IPS DF 6.9 (cell line): ENCODE data around the gene CCNI2.
"Not testable (repeated sequence)": the region's sequence is repeated elsewhere in the genome, so short reads cannot be mapped to it uniquely, and the experiment has no call there.

Experiments used
- DNase-seq: peaks from one replicate; pipeline ENCODE4 v3.0.0-alpha.2; 2013; ENCODE audit warnings: low read depth, low spot score
- H3K27ac ChIP-seq: one replicate; pipeline ENCODE4 v1.5.1; 2013; ENCODE audit warnings: low read length, control low read depth
- H3K27me3 ChIP-seq: 2 replicates; pipeline ENCODE4 v1.6.1; 2013; ENCODE audit warnings: mild to moderate bottlenecking, low read length; ENCODE audit not compliant: control insufficient read depth, insufficient read depth
- H3K36me3 ChIP-seq: 2 replicates; pipeline ENCODE4 v1.6.1; 2013; ENCODE audit warnings: low read length; ENCODE audit not compliant: control insufficient read depth, insufficient read depth
- H3K4me1 ChIP-seq: 2 replicates; pipeline ENCODE4 v1.6.1; 2013; ENCODE audit warnings: low read length; ENCODE audit not compliant: control insufficient read depth, insufficient read depth
- H3K4me3 ChIP-seq: 2 replicates; pipeline ENCODE4 v1.5.1; 2013; ENCODE audit warnings: mild to moderate bottlenecking, low read length
- H3K9me3 ChIP-seq: 2 replicates; pipeline ENCODE4 v1.6.1; 2013; ENCODE audit warnings: low read length, inconsistent platforms; ENCODE audit not compliant: control insufficient read depth, insufficient read depth
- WGBS: extraction: QIAGEN DNeasy Blood & Tissue Kit; methylation state at CpG from one replicate; pipeline ENCODE4 v1.1.7; 2013; ENCODE audit warnings: mixed read lengths, missing lambda C conversion rate; ENCODE audit not compliant: insufficient read length, insufficient coverage; 5-methylcytosine and 5-hydroxymethylcytosine counted together

Gene CCNI2

GRCh38 chr5:132797651-132798050 is 50.4 kb downstream of the CCNI2 start:
- WGBS: no CpG with 5 or more reads among the region's 2 CpGs
- H3K27me3 ChIP-seq: no peaks in the 10 kb centered on the region
- H3K27ac ChIP-seq: no peak overlapping the region
- no peaks in the 10 kb centered on the region for H3K9me3 ChIP-seq
- no peak for DNase-seq
- no peak overlapping the region for H3K4me3 ChIP-seq
- H3K4me1 ChIP-seq: no peaks in the 10 kb centered on the region
- no peaks in the 10 kb centered on the region for H3K36me3 ChIP-seq

GRCh38 chr5:132799392-132799791 is 52.2 kb downstream of the CCNI2 start:
- DNase-seq: no peak
- no peaks in the 10 kb centered on the region for H3K36me3 ChIP-seq
- H3K4me3 ChIP-seq: no peak overlapping the region
- WGBS: no CpG with 5 or more reads among the region's 2 CpGs
- H3K27ac ChIP-seq: no peak overlapping the region
- no peaks in the 10 kb centered on the region for H3K9me3 ChIP-seq
- no peaks in the 10 kb centered on the region for H3K27me3 ChIP-seq
- no peaks in the 10 kb centered on the region for H3K4me1 ChIP-seq

- H3K27me3 ChIP-seq: no peaks in the 10 kb centered on the region
- H3K36me3 ChIP-seq: no peaks in the 10 kb centered on the region
- WGBS: no CpG with 5 or more reads among the region's 2 CpGs
- H3K9me3 ChIP-seq: no peaks in the 10 kb centered on the region
- DNase-seq: no peak
- H3K27ac ChIP-seq: no peak overlapping the region
- no peaks in the 10 kb centered on the region for H3K4me1 ChIP-seq
- H3K4me3 ChIP-seq: no peak overlapping the region
Measured at GRCh38 chr5:132800545-132800944, 53.3 kb downstream of the CCNI2 start.

- Histone ChIP-seq H3K4me3 (no peak overlapping the region), H3K36me3 (no peaks in the 10 kb centered on the region), H3K9me3 (no peaks in the 10 kb centered on the region), H3K4me1 (0 out of 2 replicates have a peak, but pooled peaks cover 2% of the 10 kb centered on the region), H3K27me3 (no peaks in the 10 kb centered on the region), H3K27ac (no peak overlapping the region)
- DNase-seq: no peak
- no CpG with 5 or more reads among the region's 5 CpGs for WGBS
Measured at GRCh38 chr5:132802044-132802684, 54.9 kb downstream of the CCNI2 start.

GRCh38 chr5:132802685-132803066 is 55.5 kb downstream of the CCNI2 start:
- H3K27ac ChIP-seq, DNase-seq, H3K27me3 ChIP-seq, H3K4me1 ChIP-seq, H3K36me3 ChIP-seq, H3K4me3 ChIP-seq, H3K9me3 ChIP-seq: not testable (repeated sequence)
- WGBS: no CpG with 5 or more reads among the region's 5 CpGs
